Thymus (tissue), 11 donors: Measurements from ENCODE around the gene PAXX. TPM values are rescaled to one million over a fixed set of nuclear protein-coding genes. Genes with fewer than 3 reads are reported as not detected.

Experiments
- DNase-seq, 9 donors: peaks; one replicate each; pipeline ENCODE4 v3.0.0-alpha.2; 2013; ENCODE audit warnings: low spot score in 9 of 9, low read depth in 6 of 9, missing footprints in 1 of 9
- H3K27ac ChIP-seq, 2 donors: one replicate each; pipeline ENCODE4 v1.5.1; 2013; ENCODE audit warnings: control low read depth in 1 of 2, low read depth in 1 of 2, low read length in 1 of 2, mild to moderate bottlenecking in 1 of 2, moderate library complexity in 1 of 2
- H3K27me3 ChIP-seq, 2 donors: one replicate each; pipeline ENCODE4 v1.5.1; 2013; ENCODE audit warnings: low read length in 1 of 2; ENCODE audit not compliant: control insufficient read depth in 2 of 2, insufficient read depth in 1 of 2
- H3K36me3 ChIP-seq, 2 donors: one replicate each; pipeline ENCODE4 v1.5.1; 2013; ENCODE audit warnings: low read length in 1 of 2, mild to moderate bottlenecking in 1 of 2, moderate library complexity in 1 of 2; ENCODE audit not compliant: control insufficient read depth in 2 of 2, insufficient read depth in 2 of 2
- H3K4me1 ChIP-seq, 2 donors: one replicate each; pipeline ENCODE4 v1.5.1; 2013; ENCODE audit warnings: low read length in 2 of 2; ENCODE audit not compliant: control insufficient read depth in 2 of 2, insufficient read depth in 2 of 2
- H3K4me3 ChIP-seq, 2 donors: one replicate each; pipeline ENCODE4 v1.5.1; 2013; ENCODE audit warnings: low read length in 2 of 2, control low read depth in 1 of 2, mild to moderate bottlenecking in 1 of 2
- H3K9me3 ChIP-seq, 2 donors: one replicate each; pipeline ENCODE4 v1.5.1; 2013; ENCODE audit warnings: low read length in 1 of 2, mild to moderate bottlenecking in 1 of 2; ENCODE audit not compliant: control insufficient read depth in 2 of 2, insufficient read depth in 1 of 2
- WGBS: extraction: QIAGEN DNeasy Blood & Tissue Kit; methylation state at CpG from one replicate; pipeline ENCODE4 v1.1.7; 2013; 5-methylcytosine and 5-hydroxymethylcytosine counted together
- polyA plus RNA-seq: library from polyadenylated mRNA; stranded (reverse); fragments of 200-250 nt; gene quantifications from one replicate; pipeline ENCODE4 v1.2.3, GENCODE V29; 2013
- total RNA-seq: library from RNA; stranded (reverse); fragments of 120-200 nt; gene quantifications from one replicate; pipeline ENCODE4 v1.2.4, GENCODE V29; 2013
- donor health status: healthy.

PAXX gene
- total and polyA plus RNA-seq, 2 donors = 68.9 to 431 TPM

DNA sequence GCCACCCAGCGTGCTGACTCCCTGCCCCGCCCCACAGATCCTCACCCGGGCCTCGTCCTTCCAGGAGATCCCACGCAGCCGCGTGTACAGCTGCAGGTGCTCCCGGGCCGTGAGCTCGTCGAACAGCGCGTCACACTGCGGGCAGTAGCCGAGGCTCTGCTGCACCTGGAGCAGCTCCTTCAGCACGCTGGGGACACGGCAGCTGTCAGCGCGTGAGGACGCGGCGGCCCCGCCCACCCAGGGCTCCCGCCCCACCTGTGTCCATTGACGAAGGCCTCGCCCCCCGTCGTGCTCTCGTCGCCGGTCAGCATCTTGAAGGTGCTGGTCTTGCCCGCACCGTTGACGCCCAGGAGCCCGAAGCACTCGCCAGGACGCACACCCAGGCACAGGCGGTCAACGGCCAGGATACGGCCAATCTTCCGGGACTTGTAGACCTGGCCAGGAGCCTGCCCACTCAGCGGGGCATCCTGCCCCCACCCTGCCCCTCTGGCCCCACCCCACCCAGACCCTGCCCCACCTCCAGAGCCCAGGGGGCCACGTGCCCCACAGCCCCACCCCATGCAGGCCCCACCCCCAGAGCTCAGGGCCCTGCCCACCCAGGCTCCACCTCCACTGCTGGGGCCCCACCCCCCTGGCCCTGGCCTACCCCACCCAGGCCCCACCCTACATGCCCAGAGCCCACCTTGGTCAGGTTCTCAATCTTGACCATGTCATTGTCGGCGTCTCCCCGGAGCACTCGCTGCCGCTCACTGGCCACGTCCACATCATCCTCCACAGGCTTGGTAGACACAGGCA lies 17.9 kb downstream of the PAXX start:
- H3K4me1 ChIP-seq = no peaks in the 10 kb centered on the region
- no peak overlapping the region for H3K27ac ChIP-seq
- H3K4me3 ChIP-seq = no peak overlapping the region
- DNase-seq = no peak
- no peaks in the 10 kb centered on the region for H3K27me3 ChIP-seq
- WGBS = 97% methylated on average over 49 of the region's 49 CpGs
- H3K9me3 ChIP-seq = peaks cover 0 to 13% of the 10 kb centered on the region in 2 donors
- peaks cover 0 to 9% of the 10 kb centered on the region in 2 donors for H3K36me3 ChIP-seq

DNA sequence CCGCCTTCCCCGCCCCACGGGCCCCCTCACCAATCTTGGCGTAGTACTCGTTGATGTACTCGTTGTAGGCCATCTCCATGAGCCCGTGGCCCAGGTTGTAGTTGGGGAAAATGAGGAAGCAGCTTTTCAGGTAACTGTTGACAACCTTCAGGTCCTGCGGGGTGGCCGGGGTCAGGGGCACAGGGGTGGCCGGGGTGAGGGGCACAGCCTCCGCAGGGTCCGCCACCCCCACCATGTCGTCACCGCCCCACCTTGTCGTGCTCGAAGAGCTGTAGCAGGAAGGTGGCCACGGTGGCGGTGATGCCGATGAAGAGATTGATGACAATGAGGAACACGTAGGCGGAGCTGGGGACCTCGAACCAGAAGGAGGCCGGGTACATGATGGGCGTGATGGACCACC lies 18.9 kb downstream of the PAXX start:
- Histone ChIP-seq H3K36me3 (peaks cover 0 to 9% of the 10 kb centered on the region in 2 donors), H3K4me1 (no peaks in the 10 kb centered on the region), H3K27ac (no peak overlapping the region), H3K27me3 (no peaks in the 10 kb centered on the region), H3K9me3 (peaks cover 0 to 14% of the 10 kb centered on the region in 2 donors), H3K4me3 (no peak overlapping the region)
- WGBS = 97% methylated on average over 24 of the region's 24 CpGs
- DNase-seq = no peak

- Histone ChIP-seq H3K4me1 (no peaks in the 10 kb centered on the region), H3K9me3 (peaks cover 0 to 22% of the 10 kb centered on the region in 2 donors), H3K36me3 (peaks cover 0 to 9% of the 10 kb centered on the region in 2 donors), H3K4me3 (no peak overlapping the region), H3K27me3 (no peaks in the 10 kb centered on the region), H3K27ac (no peak overlapping the region)
- no peak for DNase-seq
- 95% methylated on average over 39 of the region's 39 CpGs for WGBS
Observed at GRCh38 chr9:137011907-137012675, 19.9 kb downstream of the PAXX start.

DNA sequence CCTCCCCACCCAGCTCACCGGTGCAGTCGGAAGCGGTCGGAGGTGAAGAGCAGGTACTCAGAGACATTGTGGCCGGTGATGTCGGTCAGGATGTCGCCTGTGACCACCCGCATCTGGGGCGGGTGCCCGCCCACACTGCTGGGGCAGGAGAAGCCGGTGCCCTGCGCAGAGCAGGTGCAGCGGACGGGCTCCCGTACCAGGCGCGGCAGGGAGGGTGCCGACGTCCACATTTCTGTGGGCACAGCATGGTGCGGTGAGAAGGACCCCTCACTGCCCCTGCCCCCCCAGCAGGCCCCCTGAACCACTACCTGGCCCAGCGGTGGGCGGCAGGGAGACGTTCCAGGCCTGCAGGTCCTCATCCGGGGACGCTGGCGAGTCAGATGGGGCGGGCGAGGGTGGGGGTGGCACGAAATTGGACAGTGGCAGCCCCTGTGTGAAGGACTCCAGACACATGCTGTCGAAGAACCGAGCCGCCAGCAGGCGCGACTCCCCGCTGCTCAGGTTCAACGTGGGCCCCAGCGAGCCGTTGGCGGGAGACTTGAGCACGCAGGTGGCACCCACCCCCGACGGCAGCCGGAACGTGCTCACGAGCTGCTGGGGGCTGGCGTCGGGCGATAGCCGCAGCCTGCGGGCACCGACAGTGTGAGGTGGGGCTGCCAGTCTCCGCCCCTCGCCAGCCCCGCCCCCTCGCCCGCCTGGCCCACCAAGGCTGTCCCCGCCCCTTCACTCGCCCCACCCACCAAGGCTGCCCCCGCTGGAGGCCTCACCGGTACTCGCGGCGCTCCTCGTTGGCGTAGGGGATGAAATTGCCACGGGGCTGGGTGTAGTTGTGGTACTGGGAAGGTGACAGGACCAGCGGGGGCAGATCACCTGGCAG lies 20.7 kb downstream of the PAXX start:
- DNase-seq = no peak
- WGBS = 97% methylated on average over 67 of the region's 67 CpGs
- Histone ChIP-seq H3K4me1 (no peaks in the 10 kb centered on the region), H3K27me3 (no peaks in the 10 kb centered on the region), H3K36me3 (peaks cover 0 to 11% of the 10 kb centered on the region in 2 donors), H3K27ac (no peak overlapping the region), H3K9me3 (peaks cover 0 to 25% of the 10 kb centered on the region in 2 donors), H3K4me3 (no peak overlapping the region)

DNA sequence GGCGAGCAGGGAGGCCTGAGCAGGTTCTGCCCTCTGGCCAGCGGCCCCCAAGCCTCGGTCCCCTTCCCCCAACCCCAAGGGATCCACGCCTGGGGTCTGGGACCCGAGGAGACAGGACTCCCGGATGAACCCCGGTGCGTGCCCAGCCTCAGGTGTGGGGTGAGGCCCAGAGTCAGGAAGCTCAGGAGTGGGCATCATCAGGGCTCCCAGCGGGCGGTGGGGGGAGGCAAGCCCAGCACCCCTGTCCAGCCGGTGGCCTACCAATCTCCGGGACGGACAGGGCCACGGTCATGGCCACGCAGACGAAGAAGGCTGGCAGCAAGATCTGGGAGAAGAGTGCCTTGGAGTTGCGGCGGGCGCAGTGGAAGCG lies 21.3 kb downstream of the PAXX start:
- Histone ChIP-seq H3K27ac (no peak overlapping the region), H3K36me3 (peaks cover 0 to 11% of the 10 kb centered on the region in 2 donors), H3K9me3 (peaks cover 0 to 25% of the 10 kb centered on the region in 2 donors), H3K4me1 (no peaks in the 10 kb centered on the region), H3K27me3 (no peaks in the 10 kb centered on the region), H3K4me3 (no peak overlapping the region)
- DNase-seq = no peak
- WGBS = 98% methylated on average over 20 of the region's 20 CpGs

GRCh38 chr9:137014166-137014565 lies 21.9 kb downstream of the PAXX start:
- Histone ChIP-seq H3K36me3 (peaks cover 0 to 11% of the 10 kb centered on the region in 2 donors), H3K9me3 (peaks cover 0 to 25% of the 10 kb centered on the region in 2 donors), H3K4me3 (no peak overlapping the region), H3K4me1 (no peaks in the 10 kb centered on the region), H3K27me3 (no peaks in the 10 kb centered on the region), H3K27ac (no peak overlapping the region)
- WGBS = 96% methylated on average over 23 of the region's 23 CpGs
- DNase-seq = no peak

DNA sequence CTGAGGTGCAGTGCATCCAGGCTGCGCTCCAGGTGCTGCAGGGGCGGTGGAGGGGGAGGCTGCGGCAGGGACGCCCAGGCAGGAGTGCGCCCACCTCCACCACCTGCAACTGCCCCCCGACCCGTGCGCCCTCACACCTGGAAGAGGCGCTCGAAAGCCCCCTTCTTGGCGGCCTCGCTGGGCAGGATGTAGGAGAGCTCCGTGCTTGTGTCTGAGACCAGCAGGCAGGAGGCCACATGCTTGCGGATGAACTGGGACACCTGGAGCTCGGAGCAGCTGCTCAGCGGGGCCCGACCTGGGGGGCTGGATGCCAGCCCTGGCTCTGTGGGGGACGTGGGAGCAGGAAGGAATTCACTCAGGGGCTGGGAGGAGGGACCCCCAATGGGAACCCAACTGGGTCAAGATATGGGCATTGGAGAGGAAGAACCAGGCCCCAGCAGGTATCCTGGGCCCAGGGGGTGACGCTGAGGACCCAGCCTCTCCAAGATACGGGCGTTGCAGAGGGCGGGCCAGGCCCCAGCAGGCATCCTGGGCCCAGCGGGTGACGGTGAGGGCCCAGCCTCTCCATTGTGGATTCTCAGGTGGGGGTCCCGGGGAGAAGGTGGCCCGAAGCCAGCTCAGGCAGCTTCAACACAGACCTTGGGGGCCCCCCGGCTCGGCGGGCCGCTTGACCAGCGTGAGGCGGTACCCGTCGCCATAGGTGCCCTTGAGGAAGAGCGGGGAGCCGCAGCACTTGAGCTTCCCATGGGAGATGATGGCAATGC lies 22.7 kb downstream of the PAXX start:
- H3K4me3 ChIP-seq = no peak overlapping the region
- peaks cover 0 to 25% of the 10 kb centered on the region in 2 donors for H3K9me3 ChIP-seq
- peaks cover 0 to 6% of the 10 kb centered on the region in 2 donors for H3K36me3 ChIP-seq
- no peak overlapping the region for H3K27ac ChIP-seq
- 97% methylated on average over 36 of the region's 36 CpGs for WGBS
- no peak for DNase-seq
- H3K4me1 ChIP-seq = no peaks in the 10 kb centered on the region
- no peaks in the 10 kb centered on the region for H3K27me3 ChIP-seq

DNA sequence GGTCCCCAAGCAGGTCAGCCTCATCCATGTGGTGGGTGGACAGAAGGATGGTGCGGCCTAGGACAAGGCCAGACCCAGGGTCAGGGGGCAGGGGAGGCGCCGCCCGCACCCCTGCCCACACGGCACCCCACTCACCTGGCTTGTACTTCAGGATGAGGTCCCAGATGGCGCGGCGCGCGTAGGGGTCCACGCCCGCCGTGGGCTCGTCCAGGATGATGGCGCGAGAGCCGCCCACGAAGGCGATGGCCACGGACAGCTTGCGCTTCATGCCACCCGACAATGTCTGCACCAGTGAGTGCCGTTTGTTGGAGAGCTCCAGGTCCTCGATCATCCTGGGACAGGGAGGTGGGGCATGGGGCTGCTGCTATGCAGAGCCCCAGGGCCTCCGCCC lies 23.3 kb downstream of the PAXX start:
- H3K36me3 ChIP-seq = peaks cover 0 to 5% of the 10 kb centered on the region in 2 donors
- peaks cover 0 to 25% of the 10 kb centered on the region in 2 donors for H3K9me3 ChIP-seq
- WGBS = 99% methylated on average over 25 of the region's 25 CpGs
- H3K4me1 ChIP-seq = no peaks in the 10 kb centered on the region
- no peak for DNase-seq
- no peak overlapping the region for H3K27ac ChIP-seq
- no peaks in the 10 kb centered on the region for H3K27me3 ChIP-seq
- H3K4me3 ChIP-seq = no peak overlapping the region
